ENCODE data around the gene ICAM4.

Gene ICAM4

GRCh38 chr19:10290876-10291553, 4.3 kb downstream of the ICAM4 start:
- peak in 1 of 3 donors; percentile 44 for DNase-seq (ENCODE audit: low read depth in 3 of 3)

- no peak for DNase-seq (ENCODE audit: low read depth in 3 of 3)
Measured at GRCh38 chr19:10291554-10292205, 4.9 kb downstream of the ICAM4 start.

GRCh38 chr19:10292206-10292788, 5.5 kb downstream of the ICAM4 start:
- peak; percentile 67 to 82 (median 69) for DNase-seq (ENCODE audit: low read depth in 3 of 3)

DNA sequence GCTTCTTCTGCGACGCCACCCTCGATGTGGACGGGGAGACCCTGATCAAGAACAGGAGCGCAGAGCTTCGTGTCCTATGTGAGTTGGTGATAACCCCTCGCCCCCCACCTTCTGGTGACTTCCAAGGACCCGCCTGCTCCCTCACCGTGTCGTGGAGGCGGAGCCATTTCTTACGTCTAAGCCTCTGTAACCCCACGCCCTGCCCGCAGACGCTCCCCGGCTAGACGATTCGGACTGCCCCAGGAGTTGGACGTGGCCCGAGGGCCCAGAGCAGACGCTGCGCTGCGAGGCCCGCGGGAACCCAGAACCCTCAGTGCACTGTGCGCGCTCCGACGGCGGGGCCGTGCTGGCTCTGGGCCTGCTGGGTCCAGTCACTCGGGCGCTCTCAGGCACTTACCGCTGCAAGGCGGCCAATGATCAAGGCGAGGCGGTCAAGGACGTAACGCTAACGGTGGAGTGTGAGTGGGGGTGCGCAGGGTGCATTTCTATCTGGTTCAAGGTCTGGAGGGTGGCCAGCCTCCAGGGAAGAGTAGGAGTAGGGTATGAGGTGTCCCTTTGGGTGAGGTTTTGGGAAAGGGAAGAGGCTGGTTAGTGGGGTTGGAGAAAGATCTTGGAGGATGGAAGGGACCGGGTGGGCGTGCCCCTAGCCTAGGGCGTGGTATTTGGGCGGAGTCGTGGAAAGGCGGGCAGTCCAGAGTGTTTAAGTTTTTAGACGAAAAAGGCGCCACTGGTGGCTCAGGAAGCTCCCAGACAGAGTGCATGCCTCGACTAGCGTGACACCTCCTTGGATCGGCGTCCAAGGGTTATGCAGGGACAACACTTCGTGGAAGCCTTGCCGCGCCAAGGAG, 6.3 kb downstream of the ICAM4 start:
- no peak for DNase-seq (ENCODE audit: low read depth in 3 of 3)

DNA sequence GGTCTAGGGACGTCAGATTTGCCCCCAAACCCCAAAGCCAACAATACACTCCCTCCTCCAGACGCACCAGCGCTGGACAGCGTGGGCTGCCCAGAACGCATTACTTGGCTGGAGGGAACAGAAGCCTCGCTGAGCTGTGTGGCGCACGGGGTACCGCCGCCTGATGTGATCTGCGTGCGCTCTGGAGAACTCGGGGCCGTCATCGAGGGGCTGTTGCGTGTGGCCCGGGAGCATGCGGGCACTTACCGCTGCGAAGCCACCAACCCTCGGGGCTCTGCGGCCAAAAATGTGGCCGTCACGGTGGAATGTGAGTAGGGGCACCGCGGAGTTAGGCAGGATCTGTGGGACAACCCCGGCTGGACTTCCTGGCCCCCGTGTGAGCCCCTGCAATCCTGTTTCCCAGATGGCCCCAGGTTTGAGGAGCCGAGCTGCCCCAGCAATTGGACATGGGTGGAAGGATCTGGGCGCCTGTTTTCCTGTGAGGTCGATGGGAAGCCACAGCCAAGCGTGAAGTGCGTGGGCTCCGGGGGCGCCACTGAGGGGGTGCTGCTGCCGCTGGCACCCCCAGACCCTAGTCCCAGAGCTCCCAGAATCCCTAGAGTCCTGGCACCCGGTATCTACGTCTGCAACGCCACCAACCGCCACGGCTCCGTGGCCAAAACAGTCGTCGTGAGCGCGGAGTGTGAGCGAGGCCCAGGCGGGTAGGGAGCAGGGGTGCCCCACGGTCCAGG, 7.0 kb downstream of the ICAM4 start:
- DNase-seq (ENCODE audit: low read depth in 3 of 3), result no peak

DNA sequence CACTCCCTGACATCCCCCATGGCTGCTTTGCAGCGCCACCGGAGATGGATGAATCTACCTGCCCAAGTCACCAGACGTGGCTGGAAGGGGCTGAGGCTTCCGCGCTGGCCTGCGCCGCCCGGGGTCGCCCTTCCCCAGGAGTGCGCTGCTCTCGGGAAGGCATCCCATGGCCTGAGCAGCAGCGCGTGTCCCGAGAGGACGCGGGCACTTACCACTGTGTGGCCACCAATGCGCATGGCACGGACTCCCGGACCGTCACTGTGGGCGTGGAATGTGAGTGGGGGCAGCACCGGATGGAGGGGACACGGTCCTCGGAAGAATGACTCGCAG, 7.6 kb downstream of the ICAM4 start:
- no peak for DNase-seq (ENCODE audit: low read depth in 3 of 3)

DNA sequence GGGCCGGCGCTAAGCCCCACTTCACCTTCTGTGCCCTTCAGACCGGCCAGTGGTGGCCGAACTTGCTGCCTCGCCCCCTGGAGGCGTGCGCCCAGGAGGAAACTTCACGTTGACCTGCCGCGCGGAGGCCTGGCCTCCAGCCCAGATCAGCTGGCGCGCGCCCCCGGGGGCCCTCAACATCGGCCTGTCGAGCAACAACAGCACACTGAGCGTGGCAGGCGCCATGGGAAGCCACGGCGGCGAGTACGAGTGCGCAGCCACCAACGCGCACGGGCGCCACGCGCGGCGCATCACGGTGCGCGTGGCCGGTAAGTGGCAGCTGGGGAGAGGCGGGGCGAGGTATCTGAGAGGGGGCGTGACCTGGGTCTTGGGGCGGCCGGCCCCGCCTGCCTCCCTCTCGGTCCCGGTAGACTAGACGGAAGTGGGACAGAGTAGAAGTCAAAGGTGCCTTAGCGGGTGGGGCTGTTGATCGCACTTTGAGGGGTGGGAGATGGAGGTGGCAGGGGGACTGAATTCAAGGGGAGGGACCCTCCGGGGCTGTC, 8.6 kb downstream of the ICAM4 start:
- peak in 1 of 3 donors; percentile 50 for DNase-seq (ENCODE audit: low read depth in 3 of 3)

GRCh38 chr19:10295847-10296591, 9.3 kb downstream of the ICAM4 start:
- DNase-seq (ENCODE audit: low read depth in 3 of 3), result no peak

- no peak for DNase-seq (ENCODE audit: low read depth in 3 of 3)
Measured at GRCh38 chr19:10299545-10300458, 13.0 kb downstream of the ICAM4 start.

GRCh38 chr19:10305139-10305806, 18.5 kb downstream of the ICAM4 start:
- DNase-seq (ENCODE audit: low read depth in 3 of 3), result no peak

- DNase-seq (ENCODE audit: low read depth in 3 of 3), result no peak
Measured at GRCh38 chr19:10306327-10306726, 19.6 kb downstream of the ICAM4 start.

DNA sequence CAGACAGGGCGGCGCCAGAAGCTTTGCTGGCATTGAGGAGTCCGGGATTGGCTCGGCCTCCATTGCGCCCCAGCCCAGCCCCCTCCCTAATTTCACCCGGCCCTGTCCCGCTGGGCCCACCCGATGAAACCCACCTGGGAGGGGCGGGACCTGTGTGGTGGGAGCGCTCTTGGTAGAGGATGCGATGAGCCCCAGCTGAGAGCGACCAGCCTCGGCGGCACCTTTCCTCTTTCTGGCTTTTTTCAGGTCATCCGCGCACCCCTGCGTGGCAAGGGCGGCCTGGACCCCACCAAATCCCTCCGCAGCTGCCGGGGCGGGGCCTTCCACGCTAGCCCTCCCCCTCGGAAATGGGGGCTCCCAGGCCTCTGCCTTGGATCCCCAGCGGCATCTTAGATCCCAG, 22.7 kb downstream of the ICAM4 start, which contains the start of gene ZGLP1:
ZGLP1 (minus strand) TSS at position 393 of the 400 bp plus-strand sequence.
- no peak for DNase-seq (ENCODE audit: low read depth in 3 of 3)

GRCh38 chr19:10315335-10316214, 28.8 kb downstream of the ICAM4 start, which contains the start of gene FDX2:
TSS of gene FDX2 (minus strand) at chr19:10316015. CDS start at chr19:10315996, 19 bp downstream.
- peak; percentile 81 to 89 (median 88) for DNase-seq (ENCODE audit: low read depth in 3 of 3)

GRCh38 chr19:10316229-10317044, 29.7 kb downstream of the ICAM4 start:
- DNase-seq (ENCODE audit: low read depth in 3 of 3), result no peak

DNA sequence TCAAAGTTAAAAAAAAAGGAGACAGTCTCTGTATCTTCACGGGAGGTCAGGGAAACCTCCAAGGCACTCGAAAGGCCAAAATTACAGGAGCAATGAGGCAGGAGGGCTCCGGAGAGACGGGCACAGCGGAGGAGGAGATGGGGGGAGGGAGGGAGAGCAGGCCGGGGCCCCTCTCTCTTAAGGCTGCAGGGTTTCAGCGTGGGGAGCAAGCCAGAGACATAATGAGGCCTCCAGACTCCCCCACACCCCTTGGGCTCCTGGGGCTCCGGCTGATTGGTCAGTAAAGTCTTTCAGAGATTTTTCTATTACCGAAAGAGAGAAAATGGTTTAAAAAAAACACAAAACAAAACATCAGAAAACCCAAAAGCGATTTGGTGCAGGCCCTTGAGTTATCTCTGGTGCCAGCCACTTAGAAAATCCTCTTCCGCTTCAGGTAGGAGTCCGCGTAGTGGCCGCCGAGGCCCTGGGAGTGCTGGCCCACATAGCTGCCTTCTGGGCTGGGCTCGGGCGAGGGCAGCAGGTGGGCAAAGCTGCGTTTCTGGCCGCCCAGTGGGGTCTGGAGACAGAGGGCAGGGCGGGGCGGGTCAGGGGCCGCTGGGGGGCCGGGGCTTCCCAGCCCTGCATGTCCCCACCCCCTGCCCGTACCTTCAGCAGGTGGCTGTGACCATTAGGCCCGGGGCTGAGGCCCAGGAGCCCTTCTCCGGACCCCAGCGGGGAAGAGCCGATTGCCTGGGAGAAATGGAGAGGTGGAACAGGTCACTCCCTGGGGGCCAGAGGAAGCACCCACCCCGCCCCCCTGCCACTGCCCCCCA, 30.5 kb downstream of the ICAM4 start:
- DNase-seq (ENCODE audit: low read depth in 3 of 3), result no peak

DNA sequence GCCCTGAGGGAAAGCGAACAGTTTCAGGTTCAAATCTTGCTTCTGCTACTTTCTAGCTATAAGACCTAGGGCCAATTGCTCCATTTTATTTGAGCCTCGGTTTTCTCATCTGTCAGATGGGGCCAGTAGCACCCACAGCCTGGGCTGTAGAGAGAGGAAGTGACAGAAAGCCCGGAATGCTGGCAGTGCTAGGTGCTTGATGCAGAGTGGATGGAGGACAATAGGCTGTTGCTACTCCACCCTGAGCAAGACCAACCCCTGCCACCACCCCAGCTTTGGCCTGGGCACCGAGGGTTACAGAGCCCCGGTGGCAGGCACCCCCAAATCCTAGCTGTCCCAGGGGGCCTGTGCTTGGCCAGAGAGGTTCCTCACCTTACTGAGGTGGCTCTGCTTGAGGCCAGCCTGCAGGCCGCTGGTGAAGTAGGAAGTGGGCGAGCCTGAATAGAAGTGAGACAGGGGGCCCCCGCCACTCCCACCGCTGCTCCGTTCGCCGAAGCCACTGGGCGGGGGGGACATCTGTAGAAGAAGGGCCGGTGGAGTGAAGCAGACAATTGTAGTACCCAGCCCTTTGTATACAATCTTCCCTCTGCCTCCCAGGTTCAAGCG, 31.2 kb downstream of the ICAM4 start:
- no peak for DNase-seq (ENCODE audit: low read depth in 3 of 3)

Data from stimulated activated CD4-positive, alpha-beta T cell treated with anti-CD3 and anti-CD28 coated beads, TNF-alpha, amount 100 ng/mL, for 48 hours (primary cell).